ENCODE measurements around the gene STAG1.
A peak's percentile ranks its signal among the peaks of the same experiment; 100 is the strongest.
"Not testable (repeated sequence)": the region's sequence is repeated elsewhere in the genome, so short reads cannot be mapped to it uniquely, and the experiment has no call there.

Gene STAG1

GRCh38 chr3:136583823-136584222 lies 168.4 kb downstream of the STAG1 start:
- no peak for DNase-seq

GRCh38 chr3:136577791-136578190 lies 174.4 kb downstream of the STAG1 start:
- no peak for DNase-seq

GRCh38 chr3:136576279-136577009 lies 175.7 kb downstream of the STAG1 start:
- DNase-seq: no peak

GRCh38 chr3:136567599-136568188 lies 184.5 kb downstream of the STAG1 start:
- DNase-seq: no peak

GRCh38 chr3:136564962-136565361 lies 187.2 kb downstream of the STAG1 start:
- DNase-seq: not testable (repeated sequence)

- no peak for DNase-seq
Observed at GRCh38 chr3:136562026-136562425, 190.2 kb downstream of the STAG1 start.

GRCh38 chr3:136559896-136560295 lies 192.3 kb downstream of the STAG1 start:
- no peak for DNase-seq

- peak; percentile 13 to 59 (median 40) for DNase-seq
Observed at GRCh38 chr3:136549461-136549860, 202.7 kb downstream of the STAG1 start.

GRCh38 chr3:136547293-136547692 lies 204.9 kb downstream of the STAG1 start:
- DNase-seq: no peak

- no peak for DNase-seq
Observed at GRCh38 chr3:136546720-136547119, 205.5 kb downstream of the STAG1 start.

- peak in 1 of 4 experiments; percentile 15 for DNase-seq
Observed at GRCh38 chr3:136545664-136546268, 206.4 kb downstream of the STAG1 start.

- DNase-seq: no peak
Observed at GRCh38 chr3:136544532-136544931, 207.6 kb downstream of the STAG1 start.

- peak; percentile 6 to 63 (median 38) for DNase-seq
Observed at GRCh38 chr3:136543385-136543784, 208.8 kb downstream of the STAG1 start.

GRCh38 chr3:136535906-136536305 lies 216.3 kb downstream of the STAG1 start:
- DNase-seq: no peak

- DNase-seq: no peak
Observed at GRCh38 chr3:136532766-136533165, 219.4 kb downstream of the STAG1 start.

- DNase-seq: no peak
Observed at GRCh38 chr3:136518102-136518501, 234.1 kb downstream of the STAG1 start.

- no peak for DNase-seq
Observed at GRCh38 chr3:136516656-136517055, 235.5 kb downstream of the STAG1 start.

- no peak for DNase-seq
Observed at GRCh38 chr3:136516095-136516494, 236.1 kb downstream of the STAG1 start.

- DNase-seq: not testable (repeated sequence)
Observed at GRCh38 chr3:136514533-136514932, 237.6 kb downstream of the STAG1 start.

GRCh38 chr3:136513367-136513766 lies 238.8 kb downstream of the STAG1 start:
- peak in 1 of 4 experiments; percentile 3 for DNase-seq

GRCh38 chr3:136512381-136512780 lies 239.8 kb downstream of the STAG1 start:
- no peak for DNase-seq

- DNase-seq: no peak
Observed at GRCh38 chr3:136505676-136506075, 246.5 kb downstream of the STAG1 start.

- no peak for DNase-seq
Observed at GRCh38 chr3:136503056-136503455, 249.1 kb downstream of the STAG1 start.

- no peak for DNase-seq
Observed at GRCh38 chr3:136498919-136499447, 253.2 kb downstream of the STAG1 start.

Measured in suppressor macrophage (primary cell).